ENCODE measurements around the gene ATG10. TPM values are rescaled to one million over a fixed set of nuclear protein-coding genes. Genes with fewer than 3 reads are reported as not detected.

Gene ATG10
- total RNA-seq, 1 donor from 2014 or later = 6.0 TPM

- Histone ChIP-seq H3K27me3 (ENCODE audit: low read depth) (no peaks in the 10 kb centered on the region), H3K4me1 (peaks cover 34% of the 10 kb centered on the region), H3K9me3 (replicated peaks) (no peaks in the 10 kb centered on the region), H3K36me3 (peaks cover 40% of the 10 kb centered on the region), H3K4me3 (no peak overlapping the region), H3K27ac (replicated peaks) (no peak overlapping the region)
- no peak for TF ChIP-seq CTCF (IDR thresholded peaks at IDR 0.05; ENCODE audit: borderline replicate concordance)
- DNase-seq = no peak
- intact Hi-C loops (cut with micrococcal nuclease) = no loop called here
These were observed 302.8 kb downstream of the ATG10 start for GRCh38 chr5:82274343-82275211.

- Histone ChIP-seq H3K4me3 (no peak overlapping the region), H3K4me1 (peaks cover 34% of the 10 kb centered on the region), H3K27me3 (ENCODE audit: low read depth) (no peaks in the 10 kb centered on the region), H3K27ac (replicated peaks) (no peak overlapping the region), H3K36me3 (peaks cover 40% of the 10 kb centered on the region), H3K9me3 (replicated peaks) (no peaks in the 10 kb centered on the region)
- intact Hi-C loops (cut with micrococcal nuclease) = no loop called here
- no peak for TF ChIP-seq CTCF (IDR thresholded peaks at IDR 0.05; ENCODE audit: borderline replicate concordance)
- DNase-seq = no peak
These were observed 303.4 kb downstream of the ATG10 start for GRCh38 chr5:82275216-82275664.

- Histone ChIP-seq H3K36me3 (peaks cover 40% of the 10 kb centered on the region), H3K4me3 (peak overlapping the region; percentile 94), H3K27me3 (ENCODE audit: low read depth) (no peaks in the 10 kb centered on the region), H3K4me1 (peaks cover 38% of the 10 kb centered on the region), H3K9me3 (replicated peaks) (no peaks in the 10 kb centered on the region), H3K27ac (replicated peaks) (peak overlapping the region; percentile 94)
- no peak for TF ChIP-seq CTCF (IDR thresholded peaks at IDR 0.05; ENCODE audit: borderline replicate concordance)
- intact Hi-C loops (cut with micrococcal nuclease) = no loop called here
- DNase-seq = no peak
These were observed 305.2 kb downstream of the ATG10 start for GRCh38 chr5:82276800-82277612.

GRCh38 chr5:82277613-82277986, 305.8 kb downstream of the ATG10 start:
- H3K4me3 ChIP-seq = peak overlapping the region; percentile 94
- no peak for DNase-seq
- H3K36me3 ChIP-seq = peaks cover 38% of the 10 kb centered on the region
- peak overlapping the region; percentile 94 for H3K27ac ChIP-seq (replicated peaks)
- H3K9me3 ChIP-seq (replicated peaks) = no peaks in the 10 kb centered on the region
- intact Hi-C loops (cut with micrococcal nuclease) = no loop called here
- H3K27me3 ChIP-seq (ENCODE audit: low read depth) = no peaks in the 10 kb centered on the region
- no peak for TF ChIP-seq CTCF (IDR thresholded peaks at IDR 0.05; ENCODE audit: borderline replicate concordance)
- peaks cover 38% of the 10 kb centered on the region for H3K4me1 ChIP-seq

- no peak for TF ChIP-seq CTCF (IDR thresholded peaks at IDR 0.05; ENCODE audit: borderline replicate concordance)
These were observed 306.3 kb downstream of the ATG10 start, which contains the start of gene RPS23 for GRCh38 chr5:82277987-82278710. TSS of gene RPS23 (minus strand) at chr5:82278354. CDS start at chr5:82278323, 31 bp downstream.

More at GRCh38 chr5:82277987-82278710, 306.3 kb downstream of the ATG10 start, which contains the start of gene RPS23:
- Histone ChIP-seq H3K36me3 (peaks cover 32% of the 10 kb centered on the region), H3K4me3 (peak within 1 kb of the TSS; percentile 94), H3K4me1 (peaks cover 38% of the 10 kb centered on the region), H3K27me3 (ENCODE audit: low read depth) (no peaks in the 10 kb centered on the region), H3K9me3 (replicated peaks) (no peaks in the 10 kb centered on the region), H3K27ac (replicated peaks) (peak within 1 kb of the TSS; percentile 94)
- DNase-seq = peak; percentile 91
- intact Hi-C loops (cut with micrococcal nuclease) = no loop called here

All from left ventricle myocardium inferior (tissue), 1 donor.